Peyer's patch (tissue), 4 donors: ENCODE data around the gene TSSC4. TPM values are rescaled to one million over a fixed set of nuclear protein-coding genes. Genes with fewer than 3 reads are reported as not detected.

Experiments used
- DNase-seq, 3 donors: peaks; one replicate each; pipeline ENCODE4 v3.0.0-alpha.2; 2017 to 2019
- H3K27ac ChIP-seq, 4 donors: fragments of 200-600 bp; sonication (generic); one replicate each; pipeline ENCODE4 v1.5.1; 2016 to 2019
- H3K27me3 ChIP-seq, 2 donors: fragments of 200-600 bp; sonication (generic); one replicate each; pipeline ENCODE4 v1.5.1; 2019
- H3K36me3 ChIP-seq, 3 donors: fragments of 200-600 bp; sonication (generic); one replicate each; pipeline ENCODE4 v1.5.1; 2016 to 2019
- H3K4me1 ChIP-seq, 4 donors: fragments of 200-600 bp; sonication (generic); one replicate each; pipeline ENCODE4 v1.5.1; 2016 to 2019
- H3K4me3 ChIP-seq, 4 donors: fragments of 200-600 bp; sonication (generic); 1 replicate in 3 of 4; 2 replicates in 1 of 4; pipeline ENCODE4 v1.5.1; 2016 to 2019; ENCODE audit warnings: mild to moderate bottlenecking in 1 of 4
- H3K9me3 ChIP-seq, 4 donors: fragments of 200-600 bp; sonication (generic); one replicate each; pipeline ENCODE4 v1.5.1; 2016 to 2019; ENCODE audit warnings: mild to moderate bottlenecking in 1 of 4
- CTCF ChIP-seq, 6 experiments: fragments of 450-650 bp in 4 of 6; fragments of 200-600 bp in 2 of 6; sonication (generic) in 1 of 6; IDR thresholded peaks; one replicate each; pipeline ENCODE4 v1.5.1; 2017 to 2019; ENCODE audit warnings: antibody characterized with exemption in 6 of 6, mild to moderate bottlenecking in 3 of 6, moderate library complexity in 1 of 6
- POLR2A ChIP-seq, 2 donors: fragments of 450-650 bp; IDR thresholded peaks; one replicate each; pipeline ENCODE4 v1.5.1; 2017; ENCODE audit warnings: antibody characterized with exemption in 2 of 2, mild to moderate bottlenecking in 2 of 2, moderate library complexity in 2 of 2
- total RNA-seq, 4 donors: library from RNA; depleted of rRNA; stranded (reverse); fragments of >200 nt; gene quantifications; one replicate each; pipeline ENCODE4 v1.1.0, GENCODE V29; 2016

TSSC4 gene
- total RNA-seq, 4 donors from 2014 or later = 16.5 to 40.2 (median 34.1) TPM

GRCh38 chr11:2389377-2390026 is 11.0 kb upstream of the TSSC4 start:
- no peak for DNase-seq
- Histone ChIP-seq H3K4me3 (no peak overlapping the region), H3K9me3 (no peaks in the 10 kb centered on the region), H3K36me3 (peaks cover 0 to 25% (median 0%) of the 10 kb centered on the region in 3 donors), H3K27ac (peak overlapping the region in 3 of 4 donors; percentile 68 to 94 (median 72)), H3K4me1 (peaks cover 0 to 87% (median 67%) of the 10 kb centered on the region in 4 donors), H3K27me3 (no peaks in the 10 kb centered on the region)
- TF ChIP-seq POLR2A (IDR thresholded peaks at IDR 0.05) = no peak
- TF ChIP-seq CTCF (IDR thresholded peaks at IDR 0.05) = no peak

GRCh38 chr11:2390091-2390724 is 10.3 kb upstream of the TSSC4 start:
- no peak for TF ChIP-seq CTCF (IDR thresholded peaks at IDR 0.05)
- no peak for TF ChIP-seq POLR2A (IDR thresholded peaks at IDR 0.05)
- H3K27me3 ChIP-seq = no peaks in the 10 kb centered on the region
- peak overlapping the region in 3 of 4 donors; percentile 37 to 94 (median 72) for H3K27ac ChIP-seq
- no peak for DNase-seq
- no peak overlapping the region for H3K4me3 ChIP-seq
- H3K4me1 ChIP-seq = peaks cover 0 to 80% (median 66%) of the 10 kb centered on the region in 4 donors
- peaks cover 0 to 31% (median 0%) of the 10 kb centered on the region in 3 donors for H3K36me3 ChIP-seq
- H3K9me3 ChIP-seq = no peaks in the 10 kb centered on the region

GRCh38 chr11:2390725-2391151 is 9.8 kb upstream of the TSSC4 start:
- no peak for TF ChIP-seq POLR2A (IDR thresholded peaks at IDR 0.05)
- no peak for TF ChIP-seq CTCF (IDR thresholded peaks at IDR 0.05)
- peak overlapping the region in 3 of 4 donors; percentile 18 to 72 (median 37) for H3K27ac ChIP-seq
- H3K4me3 ChIP-seq = no peak overlapping the region
- peaks cover 0 to 36% (median 0%) of the 10 kb centered on the region in 3 donors for H3K36me3 ChIP-seq
- no peak for DNase-seq
- H3K9me3 ChIP-seq = no peaks in the 10 kb centered on the region
- H3K27me3 ChIP-seq = no peaks in the 10 kb centered on the region
- H3K4me1 ChIP-seq = peaks cover 0 to 76% (median 65%) of the 10 kb centered on the region in 4 donors

- no peak overlapping the region for H3K4me3 ChIP-seq
Measured at GRCh38 chr11:2391181-2391975, 9.2 kb upstream of the TSSC4 start.

More at GRCh38 chr11:2391181-2391975, 9.2 kb upstream of the TSSC4 start:
- no peak for TF ChIP-seq POLR2A (IDR thresholded peaks at IDR 0.05)
- no peak for TF ChIP-seq CTCF (IDR thresholded peaks at IDR 0.05)
- Histone ChIP-seq H3K4me1 (peaks cover 0 to 70% (median 59%) of the 10 kb centered on the region in 4 donors), H3K27me3 (no peaks in the 10 kb centered on the region), H3K27ac (peak overlapping the region in 3 of 4 donors; percentile 18 to 72 (median 37)), H3K36me3 (peaks cover 0 to 43% (median 0%) of the 10 kb centered on the region in 3 donors), H3K9me3 (no peaks in the 10 kb centered on the region)
- DNase-seq = no peak
